DMS53 treated with DMSO at 0.1 percent for 48 hours (cell line): ENCODE results near the gene KCNC1.

Experiments used
- DNase-seq: peaks from one replicate; lab custom pipeline; 2025; ENCODE audit not compliant: unreplicated experiment; lab: John Stamatoyannopoulos, UW

The KCNC1 gene

DNA sequence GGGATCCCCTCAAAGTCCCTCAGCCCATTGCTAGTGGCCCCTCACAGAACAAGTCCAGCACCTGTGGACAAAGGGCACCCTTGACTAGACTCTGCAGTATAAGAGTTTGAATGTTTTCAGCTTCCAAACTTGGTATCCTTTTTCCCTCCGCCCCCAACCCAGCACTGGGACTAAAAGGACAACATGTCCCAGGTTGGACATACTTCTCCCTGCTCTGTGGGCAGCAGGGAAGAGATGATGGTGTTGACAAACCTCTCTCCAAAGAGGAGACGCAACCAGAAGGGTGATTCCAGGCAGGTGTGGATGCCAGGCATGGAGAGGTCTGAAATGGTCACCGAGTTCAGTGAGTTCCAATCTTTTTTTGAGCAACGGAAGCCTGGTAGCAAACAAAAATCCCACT is 19.7 kb upstream of the KCNC1 start:
- DNase-seq = no peak

DNA sequence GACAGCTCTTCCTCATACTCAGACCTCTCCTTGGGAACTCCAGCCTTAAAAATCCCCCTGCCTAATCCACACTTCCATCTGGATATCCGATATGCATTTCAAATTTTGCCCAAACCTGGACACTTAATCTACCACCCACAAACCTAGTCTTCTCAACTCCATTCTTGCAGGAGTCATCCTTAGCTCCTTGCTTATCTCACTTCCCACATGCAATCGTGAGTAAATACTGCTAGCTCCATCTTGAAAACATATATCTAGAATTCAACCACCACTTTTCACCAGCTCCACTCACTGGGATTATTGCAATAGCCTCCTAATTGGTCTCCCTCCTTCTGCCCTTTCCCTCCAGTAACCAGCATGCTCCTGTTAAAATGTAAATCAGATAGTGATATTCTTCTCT is 17.8 kb upstream of the KCNC1 start:
- no peak for DNase-seq

DNA sequence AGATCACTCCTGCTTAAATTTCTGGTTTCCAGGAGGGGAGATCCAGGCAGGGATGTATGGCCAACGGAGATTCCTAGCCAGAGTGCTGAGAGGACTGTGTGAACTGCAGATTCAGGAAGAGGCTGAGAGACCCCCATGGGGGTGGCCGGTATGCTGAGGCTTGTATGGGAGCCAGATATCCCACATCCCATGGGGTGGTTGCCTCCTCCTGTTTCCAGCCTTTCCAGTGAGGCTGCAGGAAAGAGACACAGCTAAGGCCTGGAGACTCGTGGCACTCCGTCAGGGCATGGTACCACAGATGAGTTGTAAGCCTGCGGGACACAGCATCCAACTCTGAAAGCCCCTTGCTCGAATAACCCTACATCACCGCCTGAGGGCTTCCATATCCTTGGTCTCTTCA is 16.6 kb upstream of the KCNC1 start:
- DNase-seq = no peak

DNA sequence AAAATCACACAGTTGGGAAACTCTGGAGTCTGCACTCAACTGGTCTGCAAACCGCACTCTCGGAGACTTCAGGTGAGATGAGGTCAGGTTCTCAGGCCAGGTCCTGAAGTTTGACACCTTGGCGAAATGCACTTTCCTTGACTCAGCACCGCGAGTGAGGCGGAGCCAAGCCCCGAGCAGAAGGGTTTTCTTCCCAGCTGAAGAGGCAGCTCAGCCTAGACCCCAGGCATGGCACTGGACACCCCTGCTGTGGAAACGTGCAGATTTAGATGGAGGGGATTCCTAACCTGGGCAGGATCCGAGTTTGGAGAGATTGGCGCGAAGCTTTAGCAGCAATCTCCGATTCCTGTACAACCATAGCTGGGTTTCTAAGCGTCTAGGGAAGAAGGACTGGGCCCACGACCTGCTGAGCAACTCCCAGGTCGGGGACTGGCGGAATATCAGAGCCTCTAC is 16.0 kb upstream of the KCNC1 start:
- DNase-seq = no peak

DNA sequence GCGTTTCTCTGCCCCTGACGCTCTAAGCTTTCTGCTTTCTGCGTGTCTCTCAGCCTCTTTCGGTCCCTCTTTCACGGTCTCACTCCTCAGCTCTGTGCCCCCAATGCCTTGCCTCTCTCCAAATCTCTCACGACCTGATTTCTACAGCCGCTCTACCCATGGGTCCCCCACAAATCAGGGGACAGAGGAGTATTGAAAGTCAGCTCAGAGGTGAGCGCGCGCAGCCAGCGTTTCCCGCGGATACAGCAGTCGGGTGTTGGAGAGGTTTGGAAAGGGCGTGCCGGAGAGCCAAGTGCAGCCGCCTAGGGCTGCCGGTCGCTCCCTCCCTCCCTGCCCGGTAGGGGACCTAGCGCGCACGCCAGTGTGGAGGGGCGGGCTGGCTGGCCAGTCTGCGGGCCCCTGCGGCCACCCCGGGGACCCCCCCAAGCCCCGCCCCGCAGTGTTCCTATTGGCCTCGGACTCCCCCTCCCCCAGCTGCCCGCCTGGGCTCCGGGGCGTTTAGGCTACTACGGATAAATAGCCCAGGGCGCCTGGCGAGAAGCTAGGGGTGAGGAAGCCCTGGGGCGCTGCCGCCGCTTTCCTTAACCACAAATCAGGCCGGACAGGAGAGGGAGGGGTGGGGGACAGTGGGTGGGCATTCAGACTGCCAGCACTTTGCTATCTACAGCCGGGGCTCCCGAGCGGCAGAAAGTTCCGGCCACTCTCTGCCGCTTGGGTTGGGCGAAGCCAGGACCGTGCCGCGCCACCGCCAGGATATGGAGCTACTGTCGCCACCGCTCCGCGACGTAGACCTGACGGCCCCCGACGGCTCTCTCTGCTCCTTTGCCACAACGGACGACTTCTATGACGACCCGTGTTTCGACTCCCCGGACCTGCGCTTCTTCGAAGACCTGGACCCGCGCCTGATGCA is 15.3 kb upstream of the KCNC1 start, which contains the start of gene MYOD1:
MYOD1 (plus strand) TSS at position 544 of the 910 bp plus-strand sequence; CDS start at position 756, 212 bp downstream.
- peak; percentile 13 for DNase-seq

DNA sequence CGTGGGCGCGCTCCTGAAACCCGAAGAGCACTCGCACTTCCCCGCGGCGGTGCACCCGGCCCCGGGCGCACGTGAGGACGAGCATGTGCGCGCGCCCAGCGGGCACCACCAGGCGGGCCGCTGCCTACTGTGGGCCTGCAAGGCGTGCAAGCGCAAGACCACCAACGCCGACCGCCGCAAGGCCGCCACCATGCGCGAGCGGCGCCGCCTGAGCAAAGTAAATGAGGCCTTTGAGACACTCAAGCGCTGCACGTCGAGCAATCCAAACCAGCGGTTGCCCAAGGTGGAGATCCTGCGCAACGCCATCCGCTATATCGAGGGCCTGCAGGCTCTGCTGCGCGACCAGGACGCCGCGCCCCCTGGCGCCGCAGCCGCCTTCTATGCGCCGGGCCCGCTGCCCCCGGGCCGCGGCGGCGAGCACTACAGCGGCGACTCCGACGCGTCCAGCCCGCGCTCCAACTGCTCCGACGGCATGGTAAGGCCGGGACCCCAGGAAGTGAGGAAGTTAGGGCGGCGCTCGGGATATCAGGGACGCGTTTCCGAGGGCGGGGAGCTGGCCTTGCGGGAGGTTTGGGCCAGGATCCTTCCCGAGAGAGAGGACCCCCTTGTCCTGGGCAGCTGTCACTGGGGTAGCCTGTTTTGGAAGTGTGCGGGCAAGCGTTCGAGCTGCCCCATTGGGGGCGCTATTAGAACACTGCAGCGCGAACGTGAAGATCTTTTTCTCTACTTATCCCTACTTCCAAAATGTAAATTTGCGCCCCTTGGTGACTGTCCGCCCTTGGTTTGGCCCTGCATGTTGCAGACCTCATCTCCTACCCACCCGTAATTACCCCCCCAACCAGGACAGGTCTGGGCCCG is 14.4 kb upstream of the KCNC1 start:
- DNase-seq = no peak

DNA sequence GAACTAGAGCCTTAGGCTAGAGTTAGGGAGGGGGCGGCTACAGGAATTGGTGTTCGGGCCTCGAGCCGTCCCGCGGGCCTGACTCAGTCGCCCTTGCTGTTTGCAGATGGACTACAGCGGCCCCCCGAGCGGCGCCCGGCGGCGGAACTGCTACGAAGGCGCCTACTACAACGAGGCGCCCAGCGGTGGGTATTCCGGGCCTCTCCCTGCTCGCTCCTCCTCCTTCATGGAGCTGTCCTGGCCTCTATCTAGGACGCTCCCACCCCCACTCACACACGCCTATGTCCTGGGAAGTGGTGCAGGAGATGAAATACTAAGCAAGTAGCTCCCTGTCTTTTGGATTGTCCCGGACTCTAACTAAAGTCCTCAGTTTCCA is 13.8 kb upstream of the KCNC1 start:
- no peak for DNase-seq

DNA sequence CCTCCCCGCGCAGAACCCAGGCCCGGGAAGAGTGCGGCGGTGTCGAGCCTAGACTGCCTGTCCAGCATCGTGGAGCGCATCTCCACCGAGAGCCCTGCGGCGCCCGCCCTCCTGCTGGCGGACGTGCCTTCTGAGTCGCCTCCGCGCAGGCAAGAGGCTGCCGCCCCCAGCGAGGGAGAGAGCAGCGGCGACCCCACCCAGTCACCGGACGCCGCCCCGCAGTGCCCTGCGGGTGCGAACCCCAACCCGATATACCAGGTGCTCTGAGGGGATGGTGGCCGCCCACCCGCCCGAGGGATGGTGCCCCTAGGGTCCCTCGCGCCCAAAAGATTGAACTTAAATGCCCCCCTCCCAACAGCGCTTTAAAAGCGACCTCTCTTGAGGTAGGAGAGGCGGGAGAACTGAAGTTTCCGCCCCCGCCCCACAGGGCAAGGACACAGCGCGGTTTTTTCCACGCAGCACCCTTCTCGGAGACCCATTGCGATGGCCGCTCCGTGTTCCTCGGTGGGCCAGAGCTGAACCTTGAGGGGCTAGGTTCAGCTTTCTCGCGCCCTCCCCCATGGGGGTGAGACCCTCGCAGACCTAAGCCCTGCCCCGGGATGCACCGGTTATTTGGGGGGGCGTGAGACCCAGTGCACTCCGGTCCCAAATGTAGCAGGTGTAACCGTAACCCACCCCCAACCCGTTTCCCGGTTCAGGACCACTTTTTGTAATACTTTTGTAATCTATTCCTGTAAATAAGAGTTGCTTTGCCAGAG is 13.2 kb upstream of the KCNC1 start:
- DNase-seq = peak; percentile 17

DNA sequence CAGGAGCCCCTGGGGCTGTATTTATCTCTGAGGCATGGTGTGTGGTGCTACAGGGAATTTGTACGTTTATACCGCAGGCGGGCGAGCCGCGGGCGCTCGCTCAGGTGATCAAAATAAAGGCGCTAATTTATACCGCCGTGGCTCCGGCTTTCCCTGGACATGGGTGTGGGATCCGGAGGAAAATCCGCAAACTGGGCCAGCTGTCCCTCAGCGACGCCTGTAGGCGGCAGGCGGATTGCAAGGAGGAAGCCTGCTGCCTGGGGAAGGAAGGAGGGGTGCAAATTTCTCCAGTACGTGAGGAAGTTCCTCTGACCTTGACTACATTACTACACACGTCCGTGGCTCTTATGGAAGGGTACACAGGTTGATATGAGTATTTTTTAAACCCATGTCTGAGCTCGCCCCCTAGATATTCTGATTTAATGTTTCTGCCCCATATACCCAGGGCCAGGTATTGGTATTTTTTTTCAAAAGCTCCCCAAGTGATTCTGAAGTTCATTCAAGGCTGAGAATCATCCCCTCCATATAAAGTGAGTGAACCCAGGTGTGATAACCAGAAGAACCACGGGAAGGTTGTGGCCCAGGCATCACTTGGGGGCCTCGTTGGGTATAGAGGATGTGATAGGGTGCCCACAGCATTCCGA is 12.5 kb upstream of the KCNC1 start:
- DNase-seq = peak; percentile 52

DNA sequence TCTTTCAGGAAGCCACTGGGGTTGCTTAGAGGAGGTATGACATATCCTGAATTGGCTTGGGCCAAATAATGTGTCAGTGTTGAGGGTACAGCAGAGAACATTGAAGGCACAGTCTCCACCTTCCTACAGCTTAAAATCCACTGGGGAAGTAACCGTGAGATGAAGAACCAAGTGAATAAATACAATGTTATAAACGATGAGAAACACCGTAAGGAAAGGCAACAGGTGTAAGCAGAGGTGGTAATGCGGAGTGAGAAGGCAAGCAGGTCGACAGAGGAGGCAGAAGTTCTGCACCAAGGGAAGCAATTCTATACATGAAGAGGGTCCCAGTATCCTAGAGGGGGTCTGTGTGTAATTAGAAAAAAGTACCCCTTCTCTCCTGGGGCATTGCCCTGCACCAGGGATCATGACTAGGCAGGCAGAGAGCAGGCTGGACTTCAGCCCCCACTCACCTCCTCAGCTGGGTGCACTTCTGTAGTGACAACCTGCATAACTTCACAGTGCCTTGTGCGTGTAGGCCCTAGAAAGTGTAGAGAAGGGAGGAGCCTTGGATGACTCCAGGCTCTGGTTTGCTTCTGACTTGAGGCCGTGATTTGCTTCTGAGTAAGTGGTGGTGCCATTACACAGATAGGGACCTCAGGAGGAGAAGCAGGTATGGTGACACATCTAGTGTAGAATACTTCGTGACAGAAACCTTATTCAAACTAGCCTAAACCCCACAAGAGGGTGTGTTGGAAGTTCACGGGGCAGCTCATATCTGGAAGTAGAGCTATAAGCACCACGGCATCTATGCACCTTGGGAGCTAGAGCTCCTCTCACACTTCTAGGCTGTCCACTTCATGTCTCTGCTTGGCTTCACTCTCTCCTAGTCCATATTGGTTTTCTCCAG is 10.3 kb upstream of the KCNC1 start:
- no peak for DNase-seq

DNA sequence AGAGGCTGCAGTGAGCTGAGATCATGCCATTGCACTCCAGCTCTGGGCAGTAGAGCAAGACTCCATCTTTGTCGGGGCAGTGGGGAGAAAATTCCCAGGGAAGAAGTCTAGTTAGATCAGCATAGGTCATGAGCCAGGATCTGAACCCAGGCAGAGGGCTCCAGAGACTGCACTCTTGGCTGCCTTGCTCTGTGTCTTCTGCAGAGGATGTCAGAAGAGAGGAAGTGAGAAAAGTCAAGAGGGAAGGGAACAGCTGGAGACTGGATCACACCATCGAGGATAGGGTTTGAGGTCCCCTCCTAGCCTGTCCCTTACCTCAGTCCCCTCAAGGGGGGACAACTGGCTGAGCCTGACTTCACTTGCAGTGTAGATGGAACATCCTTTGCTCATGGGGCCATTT is 9.4 kb upstream of the KCNC1 start:
- no peak for DNase-seq

DNA sequence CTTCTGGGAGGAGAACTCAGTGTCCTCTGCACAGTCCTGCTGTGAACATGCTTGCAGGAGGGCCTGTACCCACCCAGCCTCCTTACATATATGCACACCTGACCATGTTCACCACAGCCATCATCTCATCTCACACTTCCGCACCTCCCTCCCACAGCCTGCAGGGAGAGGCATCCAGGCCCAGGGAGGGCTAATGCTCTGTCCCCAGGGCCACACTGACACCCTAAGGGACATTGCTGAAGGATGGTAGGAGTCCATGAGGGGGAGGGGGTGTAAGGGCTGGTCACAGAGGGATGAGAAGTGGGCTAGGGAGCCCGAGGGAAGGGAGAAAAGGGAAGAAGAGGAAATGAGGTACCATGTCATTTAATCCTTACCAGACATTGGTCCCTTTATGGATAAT is 4.4 kb upstream of the KCNC1 start:
- DNase-seq = no peak

DNA sequence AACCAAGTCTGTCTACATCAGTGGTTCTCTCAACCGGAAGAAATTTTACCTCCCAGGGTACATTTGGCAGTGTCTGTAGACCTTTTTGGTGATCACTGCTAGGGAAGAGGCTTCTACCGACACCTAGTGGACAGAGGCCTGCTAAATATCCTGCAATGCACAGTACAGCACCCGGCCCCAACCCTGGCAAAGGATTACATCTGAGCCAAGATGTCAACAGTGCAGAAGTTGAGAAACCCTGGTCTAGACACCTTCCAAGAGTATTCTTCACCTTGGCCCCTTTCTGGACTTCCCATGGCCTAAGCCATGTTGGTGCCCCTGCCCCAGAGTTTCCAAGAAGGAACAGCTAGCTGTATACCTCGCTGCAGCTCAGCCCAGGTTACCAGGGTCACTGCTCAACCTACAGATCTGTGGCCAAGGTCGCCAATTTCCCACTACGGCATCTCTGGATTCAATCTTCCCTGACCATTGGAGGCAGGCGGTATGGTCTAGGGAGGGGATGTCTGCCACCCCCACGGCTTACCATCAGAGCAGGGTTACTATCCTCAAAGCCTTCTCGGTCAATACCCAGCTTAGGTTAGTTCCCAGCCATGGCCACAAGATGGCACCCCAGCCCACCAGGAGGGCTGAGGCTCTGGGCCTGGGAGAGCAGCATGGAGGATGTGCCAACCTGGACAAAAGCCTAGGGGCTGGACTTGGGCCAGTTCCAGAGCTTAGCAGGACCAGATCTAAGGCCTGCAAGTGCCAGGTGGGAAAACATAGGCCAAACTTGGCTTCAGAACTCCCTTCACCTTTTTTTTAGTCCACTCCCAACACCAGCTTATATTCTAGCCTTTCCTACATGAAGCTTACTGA is 3.7 kb upstream of the KCNC1 start:
- peak; percentile 88 for DNase-seq

DNA sequence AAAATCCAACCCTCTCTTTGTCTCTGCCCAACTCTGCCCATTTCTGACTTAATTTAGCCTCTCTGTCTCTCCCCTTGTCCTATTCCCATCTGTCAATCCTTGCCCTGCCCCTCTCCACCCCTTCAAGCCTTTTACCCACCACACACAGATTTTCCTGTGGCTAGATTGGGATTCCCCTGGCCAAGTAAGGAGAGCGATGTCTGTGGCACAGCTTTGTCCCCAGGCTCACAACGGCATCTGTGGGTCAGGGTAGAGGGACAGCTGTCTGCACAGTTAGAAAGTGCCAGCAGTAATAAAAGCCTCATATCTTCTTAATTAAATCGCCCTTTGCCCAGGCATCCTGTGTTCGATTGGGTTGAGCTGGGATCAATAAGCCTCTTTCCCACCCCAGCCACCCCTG is 1.3 kb upstream of the KCNC1 start:
- DNase-seq = no peak

DNA sequence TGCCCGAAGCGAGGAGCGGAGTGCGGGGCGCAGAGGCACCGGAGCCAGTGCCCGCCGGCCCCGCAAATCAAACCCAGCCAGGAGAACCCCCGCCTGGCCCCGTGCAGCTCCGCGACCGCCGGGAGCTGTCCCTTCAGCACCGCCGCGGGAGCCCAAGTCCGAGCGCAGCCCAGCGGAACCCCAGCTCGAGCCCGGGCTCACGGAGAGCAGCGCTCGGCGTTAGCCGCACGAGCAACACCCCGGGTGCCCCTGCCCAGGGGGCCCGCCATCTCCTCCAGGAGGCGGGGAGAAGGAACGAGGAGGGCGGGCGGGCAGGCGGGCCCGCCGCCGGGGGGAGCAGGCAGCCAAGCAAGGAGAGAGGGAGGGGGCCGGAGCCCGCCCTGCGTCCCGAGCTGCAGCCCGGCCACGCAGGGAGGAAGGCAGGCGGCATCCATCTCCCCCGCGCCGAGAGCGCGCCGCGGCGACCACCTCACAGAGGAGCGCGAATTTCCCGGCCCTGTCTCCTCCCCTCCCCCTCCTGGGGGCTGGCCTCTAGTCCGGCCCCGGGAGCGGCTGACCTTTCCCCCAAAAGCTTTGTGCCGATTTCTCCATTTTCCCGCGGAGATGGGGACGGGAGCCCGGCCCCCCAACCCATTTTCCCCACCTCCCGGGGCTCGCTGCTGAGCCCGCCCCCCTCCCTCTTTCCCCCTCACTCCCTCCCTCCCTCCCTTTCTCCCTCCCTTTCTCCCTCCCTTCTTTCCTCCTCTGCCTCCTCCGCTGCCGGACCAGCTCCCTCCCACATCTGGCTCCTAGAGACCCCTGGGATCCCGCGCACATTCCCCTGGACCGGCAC is 621 bp downstream of the KCNC1 start:
- peak; percentile 8 for DNase-seq

DNA sequence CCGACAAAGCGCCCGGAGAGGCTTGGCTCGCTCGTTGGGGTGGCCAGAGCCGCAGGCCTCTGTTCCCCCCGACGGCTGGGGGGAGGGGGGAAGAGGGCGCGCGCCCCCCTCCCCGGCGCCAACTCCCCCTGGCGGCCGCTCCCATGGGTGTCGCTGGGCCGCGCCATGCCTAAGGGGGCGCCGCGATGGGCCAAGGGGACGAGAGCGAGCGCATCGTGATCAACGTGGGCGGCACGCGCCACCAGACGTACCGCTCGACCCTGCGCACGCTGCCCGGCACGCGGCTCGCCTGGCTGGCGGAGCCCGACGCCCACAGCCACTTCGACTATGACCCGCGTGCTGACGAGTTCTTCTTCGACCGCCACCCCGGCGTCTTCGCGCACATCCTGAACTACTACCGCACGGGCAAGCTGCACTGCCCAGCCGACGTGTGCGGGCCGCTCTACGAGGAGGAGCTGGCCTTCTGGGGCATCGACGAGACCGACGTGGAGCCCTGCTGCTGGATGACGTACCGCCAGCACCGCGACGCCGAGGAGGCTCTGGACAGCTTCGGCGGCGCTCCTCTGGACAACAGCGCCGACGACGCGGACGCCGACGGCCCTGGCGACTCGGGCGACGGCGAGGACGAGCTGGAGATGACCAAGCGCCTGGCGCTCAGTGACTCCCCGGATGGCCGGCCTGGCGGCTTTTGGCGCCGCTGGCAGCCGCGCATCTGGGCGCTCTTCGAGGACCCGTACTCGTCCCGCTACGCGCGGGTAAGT is 1.4 kb downstream of the KCNC1 start:
- no peak for DNase-seq

DNA sequence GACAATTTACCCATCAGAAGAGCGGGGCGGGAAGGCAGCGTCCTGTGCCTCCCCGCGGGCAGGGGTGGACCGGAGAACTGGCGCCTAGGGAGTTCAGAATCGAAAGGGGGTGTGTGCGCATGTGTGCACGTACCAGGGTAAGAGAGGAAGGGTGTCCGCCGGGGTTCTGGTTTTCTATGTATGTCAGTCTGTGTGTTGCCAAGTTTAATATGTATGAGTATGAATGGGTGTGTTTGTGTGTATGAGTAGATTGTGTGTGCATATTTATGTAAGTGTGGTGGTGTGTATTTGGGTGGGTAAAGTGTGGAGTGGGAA is 2.0 kb downstream of the KCNC1 start:
- no peak for DNase-seq
